HEK293 (cell line): ENCODE data around the gene TSPAN13.

Experiments
- HOXC10 ChIP-seq: sonication (generic); formaldehyde crosslinking; IDR thresholded peaks from 2 replicates; pipeline ENCODE4 v1.8.1; 2023; ENCODE audit warnings: mild to moderate bottlenecking, missing genetic modification reagents
- HOXD13 ChIP-seq: sonication (generic); formaldehyde crosslinking; IDR thresholded peaks from 2 replicates; pipeline ENCODE4 v1.8.0; 2022; ENCODE audit warnings: missing genetic modification reagents, borderline replicate concordance
- IKZF3 ChIP-seq: fragments of 450-650 bp; IDR thresholded peaks from 2 replicates; pipeline ENCODE4 v1.5.0; 2018; ENCODE audit warnings: missing biosample characterization, mild to moderate bottlenecking, missing genetic modification characterization, moderate library complexity
- PRDM1 ChIP-seq: fragments of 450-650 bp; formaldehyde crosslinking; IDR thresholded peaks from 2 replicates; pipeline ENCODE4; 2016; ENCODE audit warnings: missing biosample characterization, missing genetic modification characterization
- PRDM4 ChIP-seq: fragments of 450-650 bp; formaldehyde crosslinking; IDR thresholded peaks from 2 replicates; pipeline ENCODE4 v1.5.1; 2017; ENCODE audit warnings: missing biosample characterization, missing genetic modification characterization
- REPIN1 ChIP-seq: fragments of 450-650 bp; formaldehyde crosslinking; IDR thresholded peaks from 2 replicates; pipeline ENCODE4 v1.5.1; 2017; ENCODE audit warnings: missing biosample characterization, missing genetic modification characterization, low read depth
- REST ChIP-seq: fragments of 450-650 bp; formaldehyde crosslinking; IDR thresholded peaks from 2 replicates; pipeline ENCODE4 v1.5.1; 2016; ENCODE audit warnings: missing biosample characterization, missing genetic modification characterization
- SETDB1 ChIP-seq: IDR thresholded peaks from one replicate; pipeline ENCODE4 v1.6.1; 2017; ENCODE audit warnings: mild to moderate bottlenecking, low read length, moderate library complexity, mixed read lengths; ENCODE audit not compliant: insufficient read length
- TRIM28 ChIP-seq: IDR thresholded peaks from 2 replicates; pipeline ENCODE4 v1.6.1; 2011; ENCODE audit warnings: low read length, control low read depth, borderline replicate concordance
- ZBTB20 ChIP-seq: fragments of 450-650 bp; formaldehyde crosslinking; IDR thresholded peaks from 2 replicates; pipeline ENCODE4 v1.5.1; 2016; ENCODE audit warnings: missing biosample characterization, missing genetic modification characterization
- ZNF138 ChIP-seq: fragments of 450-650 bp; formaldehyde crosslinking; IDR thresholded peaks from 2 replicates; pipeline ENCODE4 v1.5.1; 2016; ENCODE audit warnings: missing biosample characterization, missing genetic modification characterization, borderline replicate concordance
- ZNF169 ChIP-seq: fragments of 450-650 bp; formaldehyde crosslinking; IDR thresholded peaks from 2 replicates; pipeline ENCODE4 v1.5.1; 2016; ENCODE audit warnings: missing biosample characterization, missing genetic modification characterization
- ZNF175 ChIP-seq: fragments of 450-650 bp; formaldehyde crosslinking; IDR thresholded peaks from 2 replicates; pipeline ENCODE4 v1.5.1; 2016; ENCODE audit warnings: missing biosample characterization, missing genetic modification characterization
- ZNF18 ChIP-seq: fragments of 450-650 bp; formaldehyde crosslinking; IDR thresholded peaks from 2 replicates; pipeline ENCODE4 v1.5.1; 2016; ENCODE audit warnings: missing biosample characterization, missing genetic modification characterization
- ZNF221 ChIP-seq: fragments of 450-650 bp; formaldehyde crosslinking; IDR thresholded peaks from 2 replicates; pipeline ENCODE4 v1.5.1; 2017; ENCODE audit warnings: missing biosample characterization, missing genetic modification characterization, borderline replicate concordance
- ZNF274 ChIP-seq, 2 experiments: fragments of 200-500 bp in 1 of 2; fragments of 450-650 bp in 1 of 2; sonication (Bioruptor generic) in 1 of 2; formaldehyde crosslinking in 1 of 2; IDR thresholded peaks; 2 replicates each; pipeline versions ENCODE4 v1.5.1 to v1.6.1; 2014 to 2016; ENCODE audit warnings: borderline replicate concordance in 1 of 2, inconsistent platforms in 1 of 2, low read length in 1 of 2, missing biosample characterization in 1 of 2, missing genetic modification characterization in 1 of 2
- ZNF426 ChIP-seq: fragments of 450-650 bp; formaldehyde crosslinking; IDR thresholded peaks from 2 replicates; pipeline ENCODE4 v1.5.1; 2017; ENCODE audit warnings: missing biosample characterization, missing genetic modification characterization, mild to moderate bottlenecking, inconsistent platforms, moderate library complexity
- ZNF449 ChIP-seq: fragments of 450-650 bp; formaldehyde crosslinking; IDR thresholded peaks from 2 replicates; pipeline ENCODE4 v1.5.1; 2017; ENCODE audit warnings: missing biosample characterization, mild to moderate bottlenecking, missing genetic modification characterization, moderate library complexity
- ZNF558 ChIP-seq: fragments of 450-650 bp; formaldehyde crosslinking; IDR thresholded peaks from 2 replicates; pipeline ENCODE4 v1.5.1; 2016; ENCODE audit warnings: missing biosample characterization, missing genetic modification characterization
- ZNF692 ChIP-seq: fragments of 450-650 bp; formaldehyde crosslinking; IDR thresholded peaks from 2 replicates; pipeline ENCODE4 v1.5.1; 2016; ENCODE audit warnings: missing biosample characterization, missing genetic modification characterization
- ZNF747 ChIP-seq: fragments of 450-650 bp; formaldehyde crosslinking; IDR thresholded peaks from 2 replicates; pipeline ENCODE4 v1.5.1; 2016; ENCODE audit warnings: missing biosample characterization, missing genetic modification characterization
- ZNF792 ChIP-seq: fragments of 450-650 bp; formaldehyde crosslinking; IDR thresholded peaks from 2 replicates; pipeline ENCODE4 v1.5.1; 2016; ENCODE audit warnings: missing biosample characterization, missing genetic modification characterization
- ZNF830 ChIP-seq: fragments of 450-650 bp; IDR thresholded peaks from 2 replicates; pipeline ENCODE4 v1.5.0; 2018; ENCODE audit warnings: missing biosample characterization, missing genetic modification characterization, low read depth, mild to moderate bottlenecking, moderate library complexity
- ZNF837 ChIP-seq: fragments of 450-650 bp; formaldehyde crosslinking; IDR thresholded peaks from 2 replicates; pipeline ENCODE4 v1.5.1; 2016; ENCODE audit warnings: missing biosample characterization, missing genetic modification characterization
- ZSCAN30 ChIP-seq: fragments of 450-650 bp; IDR thresholded peaks from 2 replicates; pipeline ENCODE4 v1.5.1; 2018; ENCODE audit warnings: missing biosample characterization, mild to moderate bottlenecking, missing genetic modification characterization, moderate library complexity
- ZXDB ChIP-seq: fragments of 450-650 bp; formaldehyde crosslinking; IDR thresholded peaks from 2 replicates; pipeline ENCODE4 v1.5.1; 2016; ENCODE audit warnings: missing biosample characterization, missing genetic modification characterization

TSPAN13 gene

GRCh38 chr7:16739863-16740622 lies 13.5 kb upstream of the TSPAN13 start (continued):
- 0 out of 2 replicates have a peak, but pooled peaks have one; percentile 20 for TF ChIP-seq PRDM4 (tag by site-specific recombination)
- no peak for TF ChIP-seq ZBTB20 (tag by site-specific recombination)
- TF ChIP-seq ZNF558 = no peak
- no peak for TF ChIP-seq PRDM1 (tag by site-specific recombination)
- TF ChIP-seq ZNF175 (tag by site-specific recombination) = no peak
- no peak for TF ChIP-seq ZNF169 (tag by site-specific recombination)
- no peak for TF ChIP-seq ZNF18
- no peak for TF ChIP-seq ZNF830
- no peak for TF ChIP-seq ZNF747 (tag by site-specific recombination)
- TF ChIP-seq ZNF274 (IDR thresholded peaks at IDR 0.05; ENCODE audit: low read length) = no peak
- TF ChIP-seq ZNF274 (tag by site-specific recombination; IDR thresholded peaks at IDR 0.05; ENCODE audit: borderline replicate concordance) = no peak
- no peak for TF ChIP-seq ZNF138 (tag by site-specific recombination)
- no peak for TF ChIP-seq ZNF426 (tag by site-specific recombination)
- TF ChIP-seq IKZF3 (tag by site-specific recombination) = 0 out of 2 replicates have a peak, but pooled peaks have one; percentile 28
- peak; percentile 67 for TF ChIP-seq HOXD13
- TF ChIP-seq HOXC10 = no peak
- TF ChIP-seq ZNF792 (tag by site-specific recombination) = no peak
- no peak for TF ChIP-seq REST (tag by site-specific recombination)
- peak; percentile 92 for TF ChIP-seq TRIM28
- TF ChIP-seq REPIN1 (tag by site-specific recombination) = no peak
- TF ChIP-seq SETDB1 = no peak
- TF ChIP-seq ZSCAN30 = no peak
- peak; percentile 43 for TF ChIP-seq ZXDB (tag by site-specific recombination)
- TF ChIP-seq ZNF449 (tag by site-specific recombination) = no peak
- no peak for TF ChIP-seq ZNF221 (tag by site-specific recombination)
- no peak for TF ChIP-seq ZNF837 (tag by site-specific recombination)
- peak; percentile 35; the same call in 1 of the 2 replicates for TF ChIP-seq ZNF692
